8988T (cell line): ENCODE data around the gene FBXO17.

Source experiments
- DNase-seq: peaks from one replicate; pipeline ENCODE4 v3.0.0; 2011

Gene FBXO17

GRCh38 chr19:38912600-38913514, 62.7 kb downstream of the FBXO17 start:
- DNase-seq, result no peak

GRCh38 chr19:38911388-38912001, 64.0 kb downstream of the FBXO17 start:
- no peak for DNase-seq

GRCh38 chr19:38910488-38910887, 65.1 kb downstream of the FBXO17 start:
- DNase-seq, result no peak

- no peak for DNase-seq
Observed at GRCh38 chr19:38908911-38909310, 66.6 kb downstream of the FBXO17 start.

DNA sequence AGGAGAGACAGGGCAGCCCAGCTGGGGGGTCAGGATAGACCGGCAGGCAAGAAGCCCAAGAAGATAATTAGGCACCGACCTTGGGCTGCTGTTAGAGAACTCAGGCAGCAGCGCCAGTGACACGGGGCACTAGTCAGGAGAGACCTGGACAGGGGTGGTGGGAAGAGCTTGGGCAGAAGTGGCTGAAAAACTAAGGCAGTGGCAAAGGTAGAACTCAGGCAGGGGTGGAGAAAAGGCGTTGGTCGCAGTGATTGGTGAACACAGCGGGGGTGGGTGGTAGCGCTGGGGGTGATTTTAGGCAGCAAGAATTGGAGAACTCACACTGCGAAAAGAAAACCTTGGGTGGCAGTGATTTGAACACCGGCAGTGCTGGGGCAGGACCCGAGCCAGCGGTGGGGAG, 67.9 kb downstream of the FBXO17 start:
- no peak for DNase-seq

GRCh38 chr19:38907227-38907626, 68.3 kb downstream of the FBXO17 start:
- no peak for DNase-seq

- DNase-seq, result no peak
Observed at GRCh38 chr19:38905620-38906019, 69.9 kb downstream of the FBXO17 start.

GRCh38 chr19:38904581-38905539, 70.7 kb downstream of the FBXO17 start:
- no peak for DNase-seq

DNA sequence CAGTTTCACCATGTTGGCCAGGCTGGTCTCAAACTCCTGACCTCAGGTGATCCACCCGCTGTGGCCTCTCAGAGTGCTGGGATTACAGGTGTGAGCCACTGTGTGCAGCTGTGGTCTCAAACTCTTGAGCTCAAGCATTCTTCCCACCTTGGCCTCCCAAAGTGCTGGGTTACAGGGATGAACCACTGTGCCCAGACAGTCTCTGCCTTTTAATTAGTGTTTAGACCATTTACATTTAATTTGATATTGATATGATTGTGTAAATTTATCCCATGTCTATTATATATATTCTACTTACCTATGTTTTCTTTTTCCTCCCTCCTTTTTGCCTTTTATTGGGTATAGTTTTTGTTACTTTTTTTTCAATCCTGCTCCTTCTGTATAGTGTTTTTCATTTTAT, 73.9 kb downstream of the FBXO17 start:
- DNase-seq, result no peak

DNA sequence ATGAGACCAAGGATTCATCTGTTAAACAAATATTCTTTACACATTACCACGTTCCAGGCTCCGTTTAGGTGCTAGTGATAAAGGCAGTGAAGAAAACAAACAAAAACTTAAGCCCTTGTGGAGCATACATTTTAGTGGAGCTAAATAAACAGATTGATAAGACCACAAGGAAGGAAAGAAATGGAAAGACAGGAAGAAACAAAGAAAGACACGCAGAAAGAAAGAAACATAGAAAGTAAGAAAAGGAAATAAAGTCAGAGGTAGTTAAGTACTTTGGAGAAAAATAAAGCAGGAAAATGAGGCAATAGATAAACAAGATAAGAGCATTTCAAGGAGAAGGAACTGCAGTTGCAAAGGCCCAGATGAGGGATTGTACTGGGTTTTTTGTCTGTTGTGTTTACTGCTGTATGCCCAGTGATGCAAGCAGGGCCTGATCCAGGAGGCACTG, 74.8 kb downstream of the FBXO17 start:
- no peak for DNase-seq

DNA sequence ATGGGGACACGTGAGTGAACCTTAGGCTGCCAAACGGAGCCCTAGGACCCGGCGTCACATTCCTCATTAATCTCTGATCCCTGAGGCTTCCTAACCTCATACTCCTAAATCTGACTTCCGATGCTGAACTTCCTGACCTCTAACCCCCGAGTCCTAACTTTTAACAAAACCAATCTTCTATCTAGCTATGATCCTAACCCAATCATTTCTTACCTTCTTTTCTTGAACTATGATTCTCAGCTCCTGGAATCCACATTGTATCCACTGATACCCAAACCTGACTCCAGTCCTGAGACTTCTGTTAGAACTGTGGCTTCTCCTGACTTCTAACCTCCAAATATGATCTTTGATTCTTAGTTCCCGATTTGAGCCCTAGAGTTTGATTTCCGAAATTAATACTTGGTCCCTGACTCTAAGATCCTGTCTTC, 75.3 kb downstream of the FBXO17 start:
- DNase-seq, result no peak

DNA sequence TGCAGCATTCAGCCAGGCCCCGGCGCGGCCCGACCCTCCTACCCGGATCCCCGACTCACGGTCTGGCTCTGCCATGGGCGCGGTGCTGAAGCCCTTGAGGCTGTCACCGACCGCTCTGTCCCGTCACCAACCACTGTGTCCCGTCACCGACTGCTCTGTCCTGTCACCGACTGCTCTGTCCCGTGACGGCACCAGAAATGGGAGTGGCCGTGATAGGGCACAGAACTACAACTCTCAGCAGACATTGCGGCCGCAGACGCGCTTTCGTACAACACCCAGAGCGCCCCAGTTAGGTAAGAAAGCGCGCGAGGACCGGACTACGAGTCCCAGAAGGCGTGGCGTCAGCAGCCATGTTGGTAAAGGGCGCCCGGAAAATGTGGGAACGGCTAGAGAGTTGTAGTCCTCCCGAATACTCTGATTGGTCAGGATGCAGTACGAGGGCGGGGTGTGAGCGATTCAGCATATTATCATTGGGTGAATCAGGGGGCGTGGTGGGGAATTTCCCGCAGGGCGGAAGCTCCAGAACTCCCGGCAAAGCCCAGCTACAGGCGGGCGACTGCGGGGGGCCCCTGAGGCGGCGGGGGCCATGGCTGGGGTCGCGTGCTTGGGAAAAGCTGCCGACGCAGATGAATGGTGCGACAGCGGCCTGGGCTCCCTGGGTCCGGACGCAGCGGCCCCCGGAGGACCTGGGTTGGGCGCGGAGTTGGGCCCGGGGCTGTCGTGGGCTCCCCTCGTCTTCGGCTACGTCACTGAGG, 75.9 kb downstream of the FBXO17 start, which contains the start of the genes NFKBIB and SIRT2:
Gene NFKBIB (plus strand): TSS at position 523 of the 755 bp plus-strand sequence. CDS start 64 bp downstream, at position 587.
Gene SIRT2 (minus strand): TSS at position 172 of the 755 bp plus-strand sequence. CDS start 97 bp downstream, at position 75.
- DNase-seq, result peak; percentile 99

GRCh38 chr19:38898788-38899446, 76.6 kb downstream of the FBXO17 start:
- DNase-seq, result no peak

- DNase-seq, result no peak
Observed at GRCh38 chr19:38894968-38895367, 80.6 kb downstream of the FBXO17 start.

DNA sequence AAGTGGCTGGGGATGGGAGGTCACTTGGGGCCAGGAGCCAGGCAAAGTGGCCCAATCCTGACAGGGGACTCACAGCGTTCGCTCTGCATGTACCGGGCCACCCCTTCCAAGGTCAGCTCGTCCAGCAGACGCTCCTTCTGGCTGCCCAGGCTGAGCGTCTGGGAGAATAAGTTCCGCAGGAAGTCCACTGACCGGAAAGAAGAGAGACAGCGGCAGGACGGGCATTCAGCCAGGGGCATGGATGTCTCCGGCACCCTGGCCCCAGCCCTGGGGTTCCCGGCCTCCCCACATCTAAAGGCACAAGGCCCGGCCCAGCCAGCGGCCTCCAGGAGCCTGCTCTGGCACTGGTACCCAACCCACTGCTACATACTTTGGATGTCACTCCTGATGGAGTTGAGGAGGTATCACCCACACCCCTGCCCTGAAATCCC, 82.2 kb downstream of the FBXO17 start:
- DNase-seq, result no peak

GRCh38 chr19:38892841-38893240, 82.7 kb downstream of the FBXO17 start:
- DNase-seq, result no peak

- no peak for DNase-seq
Observed at GRCh38 chr19:38891771-38892170, 83.8 kb downstream of the FBXO17 start.
